ENCODE results near the gene MED15.

DNA sequence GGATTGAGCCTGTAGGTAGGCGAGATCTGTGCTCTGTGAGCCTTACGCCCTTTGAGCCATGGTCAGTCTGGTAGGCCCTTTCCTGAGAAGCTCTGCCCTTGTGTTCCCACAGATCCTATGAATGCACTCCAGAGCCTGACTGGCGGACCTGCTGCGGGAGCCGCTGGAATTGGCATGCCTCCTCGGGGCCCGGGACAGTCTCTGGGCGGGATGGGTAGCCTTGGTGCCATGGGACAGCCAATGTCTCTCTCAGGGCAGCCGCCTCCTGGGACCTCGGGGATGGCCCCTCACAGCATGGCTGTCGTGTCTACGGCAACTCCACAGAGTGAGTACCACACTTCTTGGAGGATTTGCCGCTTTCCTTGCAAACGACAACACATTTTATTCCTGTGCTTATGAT, 47.4 kb downstream of the MED15 start:
- no peak for TF ChIP-seq CTCF (conservative IDR thresholded peaks at IDR 0.05)
- no peak for TF ChIP-seq EZH2 (IDR thresholded peaks at IDR 0.05; ENCODE audit: low read depth)

Data from PC-9 (cell line).